ENCODE measurements around the gene PLEKHA7. TPM values are rescaled to one million over a fixed set of nuclear protein-coding genes. Genes with fewer than 3 reads are reported as not detected.

PLEKHA7 gene
- total and polyA plus RNA-seq, 2 of the 13 experiments (the other 11 are each of a cell fraction or from before 2014, with no cell fraction given) = 17.5 to 18.7 TPM

GRCh38 chr11:16900491-16900890, 113.7 kb downstream of the PLEKHA7 start:
- H4K20me1 ChIP-seq (ENCODE audit: insufficient read depth, low read length) = peaks cover 5% of the 10 kb centered on the region; the same call in 1 of the 2 replicates
- CTCF ChIA-PET (ENCODE audit: low intra/inter-chr PET ratio, low total read pairs) = no interaction called here
- no peaks in the 10 kb centered on the region for H3K9me3 ChIP-seq (ENCODE audit: low read length)
- no peak overlapping the region for H2AFZ ChIP-seq (ENCODE audit: low read length)
- no peak overlapping the region for H3K4me3 ChIP-seq (replicated peaks in 1 of 3; ENCODE audit: insufficient read depth in 1 of 3, low read depth in 2 of 3, low read length in 3 of 3)
- H3K79me2 ChIP-seq (ENCODE audit: insufficient read depth, low read length) = peaks cover 2% of the 10 kb centered on the region
- FAIRE-seq (no peak), DNase-seq (ENCODE audit: low spot score) (no peak), ATAC-seq (no peak)
- no peak overlapping the region for H3K4me2 ChIP-seq (ENCODE audit: low read depth, low read length)
- H3K36me3 ChIP-seq (replicated peaks in 1 of 2; ENCODE audit: control insufficient read depth in 1 of 2, insufficient read depth in 2 of 2, low read length in 2 of 2) = no peaks in the 10 kb centered on the region
- in situ Hi-C loops (cut with HindIII; ENCODE audit: extremely low pct_ligation_motif_present, low pct_unique_long_range_greater_than_20kb) = no loop called here
- intact Hi-C loops (cut with micrococcal nuclease; ENCODE audit: unreplicated experiment) = no loop called here
- no peaks in the 10 kb centered on the region for H3K27me3 ChIP-seq (ENCODE audit: control insufficient read depth in 1 of 2, insufficient read depth in 2 of 2, low read length in 2 of 2)
- H3K27ac ChIP-seq (ENCODE audit: extremely low read length, insufficient read depth, low read length) = no peak overlapping the region
- H3K9ac ChIP-seq (ENCODE audit: insufficient read depth, low read depth, low read length) = no peak overlapping the region
- BruUV-seq (replicated peaks) = no TSS peak
- POLR2A ChIA-PET = no interaction called here
- TF ChIP-seq ZNF556 (CRISPR knock-in tag; IDR thresholded peaks at IDR 0.05; ENCODE audit: borderline replicate concordance) (no peak), ZNF839 (CRISPR knock-in tag; IDR thresholded peaks at IDR 0.05; ENCODE audit: borderline replicate concordance) (no peak), CTCF (CRISPR knock-in tag; IDR thresholded peaks at IDR 0.05) (no peak), CEBPZ (IDR thresholded peaks at IDR 0.05; ENCODE audit: low read length) (no peak), ZUFSP (CRISPR knock-in tag; IDR thresholded peaks at IDR 0.05; ENCODE audit: borderline replicate concordance) (no peak), HNF1B (CRISPR knock-in tag; IDR thresholded peaks at IDR 0.05) (no peak), LCORL (IDR thresholded peaks at IDR 0.05) (no peak), LCORL (CRISPR knock-in tag; IDR thresholded peaks at IDR 0.05) (no peak), TIGD3 (CRISPR knock-in tag; IDR thresholded peaks at IDR 0.05; ENCODE audit: borderline replicate concordance) (no peak), PPARG (CRISPR knock-in tag; conservative IDR thresholded peaks at IDR 0.05) (no peak), ZSCAN22 (CRISPR knock-in tag; IDR thresholded peaks at IDR 0.05) (no peak), CBX1 (IDR thresholded peaks at IDR 0.05; ENCODE audit: low read depth) (no peak)
- H3K4me1 ChIP-seq (ENCODE audit: insufficient read depth, low read length) = peaks cover 10% of the 10 kb centered on the region
